ENCODE data around the gene ZNF155. TPM values are rescaled to one million over a fixed set of nuclear protein-coding genes. Genes with fewer than 3 reads are reported as not detected.

Gene ZNF155
- total and polyA plus RNA-seq, 4 donors, result 1.7 to 5.5 (median 2.9) TPM

- WGBS, result 11% methylated on average over 8 of the region's 8 CpGs
- Histone ChIP-seq H3K9ac (ENCODE audit: low read depth in 1 of 2, low read length in 2 of 2) (peak overlapping the region; percentile 59 to 70), H3K27ac (ENCODE audit: low read depth in 1 of 2, low read length in 2 of 2) (peak overlapping the region; percentile 58 to 84), H3K36me3 (ENCODE audit: control insufficient read depth in 4 of 4, insufficient read depth in 3 of 4, low read depth in 1 of 4, low read length in 3 of 4) (peaks cover 0 to 14% (median 7%) of the 10 kb centered on the region in 4 donors), H3K27me3 (ENCODE audit: control insufficient read depth in 4 of 4, insufficient read depth in 4 of 4, low read length in 3 of 4) (no peaks in the 10 kb centered on the region), H3K4me3 (ENCODE audit: low read depth in 1 of 3, low read length in 3 of 3) (peak overlapping the region; percentile 60 to 97 (median 92)), H3K9me3 (ENCODE audit: control insufficient read depth in 4 of 4, low read length in 3 of 4) (peaks cover 14 to 35% (median 24%) of the 10 kb centered on the region in 4 donors), H3K4me1 (ENCODE audit: control insufficient read depth in 4 of 4, insufficient read depth in 4 of 4, low read length in 3 of 4) (peaks cover 5 to 16% (median 13%) of the 10 kb centered on the region in 4 donors)
- TF ChIP-seq, protein P1, sequence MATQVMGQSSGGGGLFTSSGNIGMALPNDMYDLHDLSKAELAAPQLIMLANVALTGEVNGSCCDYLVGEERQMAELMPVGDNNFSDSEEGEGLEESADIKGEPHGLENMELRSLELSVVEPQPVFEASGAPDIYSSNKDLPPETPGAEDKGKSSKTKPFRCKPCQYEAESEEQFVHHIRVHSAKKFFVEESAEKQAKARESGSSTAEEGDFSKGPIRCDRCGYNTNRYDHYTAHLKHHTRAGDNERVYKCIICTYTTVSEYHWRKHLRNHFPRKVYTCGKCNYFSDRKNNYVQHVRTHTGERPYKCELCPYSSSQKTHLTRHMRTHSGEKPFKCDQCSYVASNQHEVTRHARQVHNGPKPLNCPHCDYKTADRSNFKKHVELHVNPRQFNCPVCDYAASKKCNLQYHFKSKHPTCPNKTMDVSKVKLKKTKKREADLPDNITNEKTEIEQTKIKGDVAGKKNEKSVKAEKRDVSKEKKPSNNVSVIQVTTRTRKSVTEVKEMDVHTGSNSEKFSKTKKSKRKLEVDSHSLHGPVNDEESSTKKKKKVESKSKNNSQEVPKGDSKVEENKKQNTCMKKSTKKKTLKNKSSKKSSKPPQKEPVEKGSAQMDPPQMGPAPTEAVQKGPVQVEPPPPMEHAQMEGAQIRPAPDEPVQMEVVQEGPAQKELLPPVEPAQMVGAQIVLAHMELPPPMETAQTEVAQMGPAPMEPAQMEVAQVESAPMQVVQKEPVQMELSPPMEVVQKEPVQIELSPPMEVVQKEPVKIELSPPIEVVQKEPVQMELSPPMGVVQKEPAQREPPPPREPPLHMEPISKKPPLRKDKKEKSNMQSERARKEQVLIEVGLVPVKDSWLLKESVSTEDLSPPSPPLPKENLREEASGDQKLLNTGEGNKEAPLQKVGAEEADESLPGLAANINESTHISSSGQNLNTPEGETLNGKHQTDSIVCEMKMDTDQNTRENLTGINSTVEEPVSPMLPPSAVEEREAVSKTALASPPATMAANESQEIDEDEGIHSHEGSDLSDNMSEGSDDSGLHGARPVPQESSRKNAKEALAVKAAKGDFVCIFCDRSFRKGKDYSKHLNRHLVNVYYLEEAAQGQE (IDR thresholded peaks at IDR 0.05), result no peak
- TF ChIP-seq ZBTB33 (IDR thresholded peaks at IDR 0.05) (no peak), RXRA (IDR thresholded peaks at IDR 0.05) (no peak), SP1 (IDR thresholded peaks at IDR 0.05) (no peak), HNF4A (conservative IDR thresholded peaks at IDR 0.05) (no peak), NR2F2 (IDR thresholded peaks at IDR 0.05) (no peak), ATF3 (IDR thresholded peaks at IDR 0.05) (no peak), JUND (IDR thresholded peaks at IDR 0.05) (no peak), HNF4G (IDR thresholded peaks at IDR 0.05) (no peak), YY1 (IDR thresholded peaks at IDR 0.05) (no peak), FOXA2 (IDR thresholded peaks at IDR 0.05) (no peak), GABPA (IDR thresholded peaks at IDR 0.05 in 1 of 2, conservative IDR thresholded peaks at IDR 0.05 in 1 of 2) (no peak), TAF1 (conservative IDR thresholded peaks at IDR 0.05) (no peak), RAD21 (IDR thresholded peaks at IDR 0.05) (no peak), EGR1 (IDR thresholded peaks at IDR 0.05; ENCODE audit: low read depth in 2 of 2) (no peak), CTCF (IDR thresholded peaks at IDR 0.05; ENCODE audit: low read depth, low read length, missing input control) (no peak)
- TF ChIP-seq, protein P2, sequence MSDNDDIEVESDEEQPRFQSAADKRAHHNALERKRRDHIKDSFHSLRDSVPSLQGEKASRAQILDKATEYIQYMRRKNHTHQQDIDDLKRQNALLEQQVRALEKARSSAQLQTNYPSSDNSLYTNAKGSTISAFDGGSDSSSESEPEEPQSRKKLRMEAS (IDR thresholded peaks at IDR 0.05), result no peak
- DNase-seq (ENCODE audit: low spot score), result no peak
Observed at GRCh38 chr19:44002212-44002565, 18.2 kb downstream of the ZNF155 start.

Data from liver (tissue), 9 donors.